OCI-LY7 (cell line): ENCODE measurements around the gene TCF12.

Experiments used
- EZH2phosphoT487 ChIP-seq: fragments of 200-600 bp; sonication (generic); IDR thresholded peaks from 2 replicates; pipeline ENCODE4 v1.6.1; 2018; ENCODE audit warnings: low read depth, borderline replicate concordance, mild to moderate bottlenecking, mixed run types, antibody characterized with exemption, low read length, moderate library complexity, mixed read lengths
- TF ChIP-seq, protein P1 (sequence below): fragments of 200-600 bp; sonication (generic); conservative IDR thresholded peaks from 2 replicates; pipeline ENCODE4 v1.5.1; 2014; ENCODE audit warnings: mild to moderate bottlenecking, antibody characterized with exemption, low read length, moderate library complexity, mixed read lengths

- TF ChIP-seq, protein P1, sequence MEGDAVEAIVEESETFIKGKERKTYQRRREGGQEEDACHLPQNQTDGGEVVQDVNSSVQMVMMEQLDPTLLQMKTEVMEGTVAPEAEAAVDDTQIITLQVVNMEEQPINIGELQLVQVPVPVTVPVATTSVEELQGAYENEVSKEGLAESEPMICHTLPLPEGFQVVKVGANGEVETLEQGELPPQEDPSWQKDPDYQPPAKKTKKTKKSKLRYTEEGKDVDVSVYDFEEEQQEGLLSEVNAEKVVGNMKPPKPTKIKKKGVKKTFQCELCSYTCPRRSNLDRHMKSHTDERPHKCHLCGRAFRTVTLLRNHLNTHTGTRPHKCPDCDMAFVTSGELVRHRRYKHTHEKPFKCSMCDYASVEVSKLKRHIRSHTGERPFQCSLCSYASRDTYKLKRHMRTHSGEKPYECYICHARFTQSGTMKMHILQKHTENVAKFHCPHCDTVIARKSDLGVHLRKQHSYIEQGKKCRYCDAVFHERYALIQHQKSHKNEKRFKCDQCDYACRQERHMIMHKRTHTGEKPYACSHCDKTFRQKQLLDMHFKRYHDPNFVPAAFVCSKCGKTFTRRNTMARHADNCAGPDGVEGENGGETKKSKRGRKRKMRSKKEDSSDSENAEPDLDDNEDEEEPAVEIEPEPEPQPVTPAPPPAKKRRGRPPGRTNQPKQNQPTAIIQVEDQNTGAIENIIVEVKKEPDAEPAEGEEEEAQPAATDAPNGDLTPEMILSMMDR = no peak
- no peak for TF ChIP-seq EZH2phosphoT487
These were observed 355.0 kb downstream of the TCF12 start for GRCh38 chr15:57273402-57273801.
